Stimulated activated CD4-positive, alpha-beta T cell treated with anti-CD3 and anti-CD28 coated beads, TNF-alpha, amount 100 ng/mL, for 1 hour (primary cell): ENCODE measurements around the gene CADM2.
"Not testable (repeated sequence)": the region's sequence is repeated elsewhere in the genome, so short reads cannot be mapped to it uniquely, and the experiment has no call there.

Experiments used
- DNase-seq, 3 donors: peaks; one replicate each; pipeline ENCODE4 v3.0.0-alpha.2; 2020; ENCODE audit warnings: low read depth in 3 of 3, low spot score in 1 of 3

Gene CADM2

DNA sequence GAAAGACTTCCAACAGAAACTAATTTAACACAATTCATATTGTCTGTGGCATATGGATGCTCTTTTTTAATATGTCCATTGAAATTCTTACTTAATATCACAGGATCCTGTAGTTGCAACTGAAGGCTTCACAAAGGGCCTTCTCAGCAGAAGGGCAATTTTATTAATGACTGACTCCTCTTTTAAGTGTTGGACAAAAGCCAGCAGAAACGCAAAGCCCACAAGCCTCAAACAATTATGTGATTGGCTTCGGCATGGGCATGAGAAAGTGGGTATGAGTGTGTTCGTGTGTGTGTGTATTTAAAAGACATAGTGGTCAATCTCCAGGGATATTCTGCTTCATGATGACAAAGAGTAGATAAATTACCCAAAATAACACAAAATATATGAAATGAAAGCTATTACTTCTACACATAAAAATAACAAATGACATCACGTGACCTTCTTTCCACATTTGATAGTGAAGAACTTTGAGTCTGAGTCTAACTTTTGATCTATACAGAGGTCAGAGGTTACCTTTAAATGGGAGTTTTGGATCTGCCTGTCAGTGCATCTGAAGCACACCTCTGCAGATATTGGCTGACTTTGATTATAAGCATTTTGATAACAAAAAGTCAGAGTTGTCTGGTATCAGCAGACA, 496.9 kb downstream of the CADM2 start:
- DNase-seq = no peak

DNA sequence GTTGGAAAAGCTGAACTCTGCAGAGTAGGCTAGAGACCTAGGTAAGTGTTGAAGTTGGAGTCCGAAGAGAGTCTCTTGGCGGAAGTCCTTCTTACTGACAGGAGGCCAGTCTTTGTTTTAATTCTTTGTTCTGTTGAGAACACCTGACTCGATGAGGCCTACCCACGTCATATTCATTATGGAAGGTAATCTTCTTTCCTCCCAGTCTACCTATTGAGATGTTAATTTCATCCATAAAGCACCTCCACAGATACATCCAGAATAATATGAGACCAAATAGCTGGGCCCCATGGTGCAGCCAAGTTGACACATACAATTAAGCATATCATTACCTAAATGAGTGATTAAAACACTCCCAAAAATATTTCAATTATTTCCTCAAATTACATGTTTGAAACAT, 515.5 kb downstream of the CADM2 start:
- no peak for DNase-seq

DNA sequence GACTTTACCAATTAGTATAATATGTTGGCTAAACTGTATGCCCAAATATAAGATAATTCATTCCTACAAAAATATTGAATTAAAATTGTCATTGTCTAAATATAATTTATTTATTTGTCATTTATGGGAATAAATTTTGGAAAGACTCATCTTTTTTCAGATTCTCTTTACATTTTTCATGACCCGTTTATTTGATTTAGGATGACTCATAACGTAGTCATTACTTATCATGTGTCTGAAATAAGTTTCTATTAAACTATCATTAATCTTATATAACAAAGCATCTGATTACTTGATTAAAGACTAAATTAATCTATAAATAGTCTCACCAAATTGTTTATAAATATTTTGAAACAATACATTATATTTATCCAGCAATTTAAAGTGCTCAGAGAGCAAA, 516.6 kb downstream of the CADM2 start:
- no peak for DNase-seq

DNA sequence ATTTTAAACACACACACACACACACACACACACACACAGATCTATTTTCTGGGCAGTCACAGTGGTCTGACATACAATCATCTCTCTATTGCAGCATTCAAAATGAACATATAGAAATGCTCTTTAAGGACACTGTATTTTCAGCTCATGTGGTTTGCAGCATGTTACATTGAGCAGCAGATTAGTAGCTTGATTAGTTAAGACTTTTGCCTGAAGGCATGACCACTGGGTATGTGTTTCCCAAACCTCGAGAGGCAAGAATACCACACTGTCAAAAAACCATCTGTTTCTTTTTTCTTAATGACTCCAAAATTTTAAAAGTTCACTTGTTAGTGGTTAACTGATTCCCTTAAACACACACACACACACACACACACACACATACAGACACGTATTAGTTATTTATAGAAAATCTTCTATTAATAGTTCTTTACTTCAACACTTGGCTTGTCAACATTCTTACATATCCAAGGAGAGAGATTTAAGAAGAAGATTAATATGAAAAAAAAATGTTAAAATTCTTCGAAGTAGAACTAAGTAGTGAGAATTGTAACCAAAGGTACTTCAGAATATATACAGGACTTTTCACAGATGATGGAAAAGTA, 518.2 kb downstream of the CADM2 start:
- DNase-seq = no peak

DNA sequence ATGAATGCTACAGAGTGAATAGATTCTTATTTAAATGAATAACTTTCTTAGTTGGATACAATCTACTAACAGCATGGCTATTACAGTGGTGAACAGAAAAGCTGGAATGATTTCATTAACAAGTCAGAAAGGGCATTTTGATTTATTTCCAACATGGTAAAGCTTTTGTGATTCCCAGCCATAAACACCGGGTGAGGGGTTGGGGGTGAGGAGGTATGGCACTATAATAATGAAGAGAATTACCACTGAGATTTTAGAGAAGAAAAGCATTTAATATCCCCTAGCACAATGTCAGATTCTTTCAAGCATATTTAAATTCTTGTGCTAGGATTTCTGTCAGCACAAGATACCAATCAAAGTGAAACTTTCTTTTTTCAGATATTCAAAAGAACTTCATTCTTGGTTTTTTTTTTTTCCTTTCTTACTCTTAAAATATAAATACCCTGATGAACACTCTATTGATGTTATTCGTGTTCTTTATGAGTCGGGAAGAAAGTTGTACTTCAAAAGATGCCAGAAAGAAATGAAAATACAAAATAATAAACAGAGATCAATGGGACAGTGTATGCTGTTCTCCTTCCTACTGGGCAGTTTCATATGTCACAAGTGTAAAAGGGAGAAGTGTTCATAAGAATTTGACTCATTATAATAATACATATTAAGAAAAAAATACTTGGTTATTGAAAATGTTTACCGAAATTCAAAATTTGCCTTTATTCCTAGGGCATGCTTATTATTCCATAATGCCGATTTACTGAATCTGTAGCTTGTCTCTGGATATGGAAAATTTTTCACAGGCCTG, 522.8 kb downstream of the CADM2 start:
- no peak for DNase-seq

DNA sequence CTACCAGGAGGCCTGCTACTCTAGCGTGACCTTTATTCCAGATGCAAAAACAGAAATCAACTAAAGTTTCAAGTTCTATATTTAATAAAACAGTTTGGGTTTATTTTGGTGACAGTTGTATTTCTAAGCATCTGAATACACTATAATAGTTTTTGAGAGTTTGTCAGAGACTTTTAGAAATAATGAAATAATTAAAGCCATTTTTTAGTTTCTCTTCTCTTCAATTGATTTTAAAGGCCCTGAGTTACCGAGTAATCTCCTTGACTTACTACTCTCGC, 523.4 kb downstream of the CADM2 start:
- no peak for DNase-seq

DNA sequence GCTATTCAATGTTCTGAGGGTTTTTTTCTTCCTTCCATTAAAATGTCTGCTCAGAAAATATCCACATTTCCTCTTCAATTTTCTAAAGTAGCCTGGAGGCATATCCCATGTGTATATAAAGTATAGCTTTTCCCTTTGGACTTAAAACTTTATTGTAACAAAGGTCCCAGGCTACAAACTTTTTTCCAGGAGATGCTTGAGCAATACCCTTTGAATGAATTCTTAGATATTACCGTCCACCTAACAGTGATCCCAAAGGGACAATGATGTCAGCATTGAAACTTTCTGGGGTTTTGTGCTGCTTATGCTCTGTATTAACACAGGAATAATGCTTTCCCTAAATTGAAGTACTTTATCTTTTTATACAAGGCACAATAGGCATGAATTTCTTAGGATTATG, 525.2 kb downstream of the CADM2 start:
- no peak for DNase-seq

DNA sequence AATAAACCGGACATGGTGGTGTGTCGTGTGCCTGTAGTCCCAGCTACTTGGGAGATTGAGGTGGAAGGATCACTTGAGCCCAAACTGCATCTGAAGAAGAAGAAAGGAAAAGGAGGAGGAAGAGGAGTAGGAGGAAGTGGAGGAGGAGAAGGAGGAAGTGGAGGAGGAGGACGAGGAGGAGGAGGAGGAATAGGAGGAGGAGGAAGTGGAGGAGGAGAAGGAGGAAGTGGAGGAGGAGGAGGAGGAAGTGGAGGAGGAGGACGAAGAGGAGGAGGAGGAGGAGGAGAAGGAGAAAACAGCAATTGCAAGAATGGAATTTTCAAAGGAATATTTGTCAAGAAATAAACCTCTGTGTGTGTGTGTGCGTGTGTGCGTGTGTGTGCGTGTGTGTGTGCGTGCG, 528.6 kb downstream of the CADM2 start:
- DNase-seq = no peak

DNA sequence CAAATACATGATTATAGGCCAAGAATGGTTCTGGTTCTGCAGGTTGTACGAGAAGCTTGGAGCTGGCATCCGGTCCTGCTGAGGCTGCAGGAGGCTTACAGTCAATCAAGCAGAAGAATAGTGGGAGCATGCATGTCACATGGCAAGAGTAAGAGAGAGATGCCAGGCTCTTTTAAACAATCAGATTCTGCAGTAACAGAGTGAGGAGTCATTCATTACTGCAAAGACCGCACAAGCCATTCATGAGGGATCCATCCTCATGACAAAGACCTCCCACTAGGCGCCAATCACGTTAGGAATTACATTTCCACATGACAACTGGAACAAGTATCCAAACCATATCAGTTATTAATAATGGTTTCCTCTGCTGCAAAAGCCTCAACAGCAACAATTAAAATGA, 536.8 kb downstream of the CADM2 start:
- DNase-seq = no peak

DNA sequence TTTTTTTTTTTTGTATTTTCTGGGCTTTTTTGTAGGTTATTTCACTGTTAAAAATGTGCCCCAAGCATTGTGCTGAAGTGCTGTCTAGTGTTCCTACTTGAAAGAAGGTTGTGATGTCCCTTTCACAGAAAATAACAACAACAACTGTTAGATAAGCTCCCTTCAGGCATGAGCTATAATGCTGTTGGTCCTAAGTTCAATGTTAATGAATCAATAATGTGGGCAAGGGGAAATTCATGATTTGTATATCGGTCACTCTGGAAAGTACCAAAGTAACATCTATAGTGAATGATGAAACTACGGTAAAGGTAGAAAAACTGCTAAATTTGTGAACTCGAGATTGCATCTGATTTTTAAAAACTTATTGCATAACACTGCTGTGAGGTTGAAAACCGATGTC, 539.4 kb downstream of the CADM2 start:
- no peak for DNase-seq

DNA sequence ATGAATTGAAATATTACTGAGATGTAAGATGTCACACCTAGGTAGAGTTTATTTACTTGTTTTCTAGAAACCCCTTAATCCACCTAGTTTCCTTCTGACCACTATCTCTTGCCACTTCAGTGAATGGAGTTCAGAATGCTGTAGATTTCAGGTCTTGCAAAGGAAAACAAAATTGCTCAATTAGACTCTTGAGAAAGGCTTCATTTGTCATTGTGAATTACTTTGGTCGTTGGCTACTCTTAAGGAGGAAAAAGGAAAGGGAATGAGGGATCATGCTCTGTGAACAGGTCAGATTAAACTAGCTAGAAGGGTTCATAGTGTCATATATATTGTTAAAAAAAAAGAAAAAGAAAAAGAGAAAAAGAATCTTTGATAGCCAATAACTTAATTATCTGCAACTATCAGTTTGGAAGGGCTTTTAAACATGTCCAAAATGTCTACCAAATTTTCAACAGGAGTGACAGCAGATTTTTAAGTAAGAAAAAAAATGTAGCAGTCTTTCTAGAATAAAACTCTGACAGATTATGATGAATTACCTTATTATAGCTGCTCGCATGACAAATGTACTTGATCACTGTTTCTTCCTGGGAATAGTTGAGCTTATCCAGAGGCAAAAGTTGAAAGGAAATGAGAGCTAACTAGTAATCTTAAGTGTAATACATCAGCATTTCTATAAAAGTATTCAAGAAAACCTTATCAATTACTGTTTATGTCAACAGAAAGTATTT, 543.5 kb downstream of the CADM2 start:
- no peak for DNase-seq

DNA sequence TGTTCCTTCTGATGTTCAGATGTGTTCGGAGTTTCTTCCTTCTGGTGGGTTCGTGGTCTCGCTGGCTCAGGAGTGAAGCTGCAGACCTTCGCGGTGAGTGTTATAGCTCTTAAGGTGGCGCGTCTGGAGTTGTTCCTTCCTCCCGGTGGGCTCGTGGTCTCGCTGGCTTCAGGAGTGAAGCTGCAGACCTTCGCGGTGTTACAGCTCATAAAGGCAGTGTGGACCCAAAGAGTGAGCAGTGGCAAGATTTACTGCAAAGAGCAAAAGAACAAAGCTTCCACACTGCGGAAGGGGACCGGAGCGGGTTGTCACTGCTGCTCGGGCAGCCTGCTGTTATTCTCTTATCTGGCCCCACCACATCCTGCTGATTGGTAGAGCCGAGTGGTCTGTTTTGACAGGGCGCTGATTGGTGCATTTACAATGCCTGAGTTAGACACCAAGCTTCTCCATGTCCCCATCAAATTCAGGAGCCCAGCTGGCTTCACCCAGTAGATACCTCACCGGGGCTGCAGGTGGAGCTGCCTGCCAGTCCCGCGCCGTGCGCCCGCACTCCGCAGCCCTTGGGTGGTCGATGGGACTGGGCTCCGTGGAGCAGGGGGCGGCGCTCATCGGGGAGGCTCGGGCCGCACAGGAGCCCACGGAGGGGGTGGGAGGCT, 545.5 kb downstream of the CADM2 start:
- DNase-seq = not testable (repeated sequence)

DNA sequence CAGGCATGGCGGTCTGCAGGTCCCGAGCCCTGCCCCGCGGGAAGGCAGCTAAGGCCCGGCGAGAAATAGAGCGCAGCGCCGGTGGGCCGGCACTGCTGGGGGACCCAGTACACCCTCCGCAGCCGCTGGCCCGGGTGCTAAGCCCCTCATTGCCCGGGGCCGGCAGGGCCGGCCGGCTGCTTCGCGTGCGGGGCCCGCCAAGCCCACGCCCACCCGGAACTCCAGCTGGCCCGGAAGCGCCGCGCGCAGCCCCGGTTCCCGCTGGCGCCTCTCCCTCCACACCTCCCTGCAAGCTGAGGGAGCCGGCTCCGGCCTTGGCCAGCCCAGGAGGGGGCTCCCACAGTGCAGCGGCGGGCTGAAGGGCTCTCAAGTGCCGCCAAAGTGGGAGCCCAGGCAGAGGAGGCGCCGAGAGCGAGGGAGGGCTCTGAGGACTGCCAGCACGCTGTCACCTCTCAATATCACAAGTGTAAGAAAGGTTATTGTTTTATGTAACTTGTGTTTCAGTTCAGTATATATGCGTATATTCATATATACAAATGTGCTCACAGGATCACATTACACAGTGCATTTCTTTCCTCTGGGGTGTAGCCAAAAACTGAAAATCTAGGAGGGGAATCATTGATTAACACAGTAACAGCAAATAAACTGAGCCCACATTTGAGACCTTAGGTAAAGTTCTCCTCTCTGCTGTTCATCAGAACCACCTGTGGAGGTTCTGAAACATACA, 546.2 kb downstream of the CADM2 start:
- DNase-seq = not testable (repeated sequence)

DNA sequence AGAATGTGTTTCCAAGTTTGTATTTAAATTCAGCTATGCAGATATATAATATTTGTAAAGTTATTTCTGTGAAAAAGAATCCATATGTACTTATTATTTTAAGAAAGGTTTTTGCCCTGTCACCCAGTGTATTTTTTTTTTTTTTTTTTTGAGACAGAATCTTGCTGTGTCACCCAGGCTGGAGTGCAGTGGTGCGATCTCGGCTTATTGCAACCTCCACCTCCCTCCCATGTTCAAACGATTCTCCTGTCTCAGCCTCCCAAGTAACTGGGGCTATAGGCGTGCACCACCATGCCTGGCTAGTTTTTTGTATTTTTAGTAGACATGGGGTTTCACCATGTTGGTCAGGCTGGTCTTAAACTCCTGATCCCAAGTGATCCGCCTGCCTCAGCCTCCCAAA, 548.3 kb downstream of the CADM2 start:
- not testable (repeated sequence) for DNase-seq

DNA sequence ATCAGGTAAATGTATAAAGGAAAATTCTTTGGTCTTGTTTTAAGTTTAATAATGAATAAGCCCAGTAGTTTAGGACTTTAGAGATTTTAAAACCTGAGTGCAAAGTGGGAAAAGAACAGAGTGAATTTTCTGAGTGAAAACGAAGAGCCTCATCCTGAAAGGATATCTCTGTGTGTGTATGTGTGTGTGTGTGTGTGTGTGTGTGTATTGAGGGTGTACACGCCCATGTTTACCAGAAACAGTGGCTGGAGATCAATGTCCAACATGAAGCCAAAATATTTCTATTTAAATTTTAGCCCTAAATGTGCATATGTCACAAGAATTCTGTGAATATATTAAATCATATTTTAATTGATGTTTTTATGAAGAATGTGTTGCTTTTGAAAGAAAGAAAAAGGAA, 549.9 kb downstream of the CADM2 start:
- no peak for DNase-seq

DNA sequence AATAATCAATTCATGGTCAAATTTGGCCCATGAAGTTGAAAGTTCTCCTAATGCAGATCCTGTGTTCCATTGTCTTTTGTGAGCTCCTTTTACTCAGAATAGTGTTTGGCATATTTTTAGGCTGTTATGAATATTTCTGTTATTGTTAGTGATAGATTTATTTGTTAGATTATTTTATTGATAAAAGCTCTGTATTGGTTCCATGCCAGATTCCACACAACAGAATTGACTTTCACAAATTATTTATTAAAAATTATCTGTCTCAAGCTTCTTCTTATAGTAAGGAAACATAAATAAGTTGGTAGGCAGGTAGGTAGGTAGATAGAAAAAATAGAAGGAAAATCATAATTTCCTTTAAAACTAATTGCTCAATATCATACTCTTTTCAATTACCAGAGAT, 557.4 kb downstream of the CADM2 start:
- DNase-seq = no peak

DNA sequence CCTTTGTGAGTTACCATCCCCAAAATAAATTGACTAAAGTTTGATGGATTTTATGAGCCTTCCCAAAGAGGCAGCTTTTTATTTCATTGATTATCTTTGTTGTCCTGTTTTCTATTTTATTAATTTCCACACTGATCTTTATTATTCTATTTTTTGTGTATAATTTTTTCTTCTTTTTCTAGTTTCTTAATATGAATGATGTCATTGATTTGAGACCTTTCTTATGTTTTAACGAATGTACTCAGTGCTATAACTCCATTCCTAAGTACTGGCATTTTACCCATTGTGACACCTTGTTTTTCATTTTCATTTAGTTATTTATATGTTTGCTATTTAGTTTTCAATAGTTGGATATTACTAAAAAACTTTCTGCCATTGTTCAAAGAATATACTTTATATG, 565.3 kb downstream of the CADM2 start:
- DNase-seq = no peak

DNA sequence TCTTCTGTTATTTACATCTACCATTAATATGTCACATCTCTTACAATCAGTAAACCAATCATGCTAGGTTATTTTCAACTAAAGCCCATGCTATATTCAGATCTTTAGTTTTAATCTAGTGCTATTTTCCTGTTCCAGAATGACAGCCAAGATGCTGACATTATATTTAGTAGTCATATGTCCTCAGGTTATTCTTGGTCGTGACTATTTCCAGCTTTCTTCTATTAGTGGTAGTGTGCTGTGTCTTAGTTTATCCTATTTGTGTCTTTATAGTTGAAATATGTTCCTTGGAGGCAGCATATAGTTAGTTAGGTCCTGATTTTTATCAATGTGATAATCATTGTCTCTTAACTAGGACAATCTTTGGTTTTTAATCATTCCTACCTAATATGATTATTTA, 566.5 kb downstream of the CADM2 start:
- DNase-seq = no peak

DNA sequence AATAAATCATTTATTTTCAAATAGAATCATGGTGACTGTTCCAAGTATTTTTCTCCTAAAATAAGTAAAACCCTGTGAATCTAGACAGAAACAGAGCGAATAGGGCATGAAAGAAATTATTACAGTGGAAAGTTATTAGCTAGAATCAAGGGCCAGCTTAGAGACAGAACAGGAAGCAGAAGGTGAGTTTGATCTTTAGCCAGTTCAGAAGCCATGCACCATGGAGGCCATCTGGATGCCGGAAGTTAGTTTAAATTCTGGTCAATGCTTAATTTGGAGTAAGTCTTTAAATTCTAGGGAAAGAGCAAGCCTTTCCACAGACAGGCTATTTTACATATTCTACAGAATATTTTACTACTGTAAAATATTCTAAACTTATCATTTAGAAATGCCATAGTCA, 574.8 kb downstream of the CADM2 start:
- no peak for DNase-seq

DNA sequence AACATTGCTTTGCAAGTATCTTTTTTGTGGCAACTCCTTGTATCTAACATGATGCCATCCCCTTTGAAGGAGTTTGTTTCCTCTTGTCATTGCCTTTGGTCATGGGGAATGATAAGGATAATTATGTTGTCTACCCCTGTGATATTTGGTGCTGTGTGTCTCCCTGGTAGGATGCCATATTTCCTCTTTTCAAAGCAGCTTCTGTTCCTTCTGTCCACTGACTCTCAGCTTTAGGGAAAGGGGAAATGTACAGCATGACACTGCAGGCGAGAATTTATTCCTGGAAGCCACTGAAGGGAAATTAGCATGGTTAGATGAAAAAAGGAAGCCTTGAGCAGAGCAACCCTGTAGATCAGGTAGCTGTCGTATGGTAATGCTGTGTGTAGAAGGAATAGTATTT, 576.7 kb downstream of the CADM2 start:
- DNase-seq = no peak

DNA sequence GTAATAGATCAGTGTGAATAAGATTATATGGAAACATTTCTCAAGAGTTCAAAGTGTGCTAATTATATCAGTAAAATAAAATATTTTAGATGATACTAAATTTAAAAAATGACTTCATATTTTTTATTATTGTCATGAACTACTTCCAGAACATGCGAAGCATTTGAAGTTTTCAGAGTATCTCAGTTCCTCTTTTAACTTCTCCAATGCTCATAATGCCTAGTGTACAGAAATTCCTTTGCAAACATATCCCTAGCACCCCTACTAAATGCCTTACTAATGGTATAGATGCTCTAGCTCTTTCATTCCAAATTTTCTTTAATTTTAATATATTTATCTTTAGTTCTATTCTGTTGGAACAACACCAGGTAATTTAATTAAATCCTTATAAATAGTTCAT, 580.4 kb downstream of the CADM2 start:
- DNase-seq = no peak
